Measurements from ENCODE around the gene WNK1. TPM values are rescaled to one million over a fixed set of nuclear protein-coding genes. Genes with fewer than 3 reads are reported as not detected.

WNK1 gene
- total RNA-seq, 4 donors from 2014 or later = 153 to 220 (median 178) TPM

DNA sequence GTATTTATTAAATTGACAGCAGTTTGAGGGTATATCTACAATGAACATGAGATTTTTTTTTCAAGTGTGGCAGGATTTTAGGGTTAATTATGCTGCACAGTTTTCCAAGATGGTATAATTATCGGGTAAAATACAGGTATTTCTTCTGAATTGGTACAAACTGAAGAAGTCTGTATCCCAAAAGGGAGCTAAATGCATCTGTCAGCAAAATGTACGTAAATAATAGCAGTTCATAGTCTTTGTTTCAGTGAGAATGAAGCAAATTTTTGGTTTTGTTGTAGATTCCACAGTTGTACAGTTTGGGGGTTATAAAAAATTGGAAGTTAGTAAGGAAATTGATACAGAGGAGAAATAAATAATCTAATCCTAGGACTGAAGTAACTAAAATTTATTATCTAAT, 133.8 kb downstream of the WNK1 start:
- H3K4me3 ChIP-seq = no peak overlapping the region
- H3K36me3 ChIP-seq = peaks cover 12 to 100% (median 38%) of the 10 kb centered on the region in 3 donors
- no peaks in the 10 kb centered on the region for H3K4me1 ChIP-seq
- no peaks in the 10 kb centered on the region for H3K27me3 ChIP-seq
- no peak for DNase-seq (ENCODE audit: low spot score in 2 of 2)
- TF ChIP-seq POLR2A (IDR thresholded peaks at IDR 0.05) = no peak
- TF ChIP-seq, protein P1, sequence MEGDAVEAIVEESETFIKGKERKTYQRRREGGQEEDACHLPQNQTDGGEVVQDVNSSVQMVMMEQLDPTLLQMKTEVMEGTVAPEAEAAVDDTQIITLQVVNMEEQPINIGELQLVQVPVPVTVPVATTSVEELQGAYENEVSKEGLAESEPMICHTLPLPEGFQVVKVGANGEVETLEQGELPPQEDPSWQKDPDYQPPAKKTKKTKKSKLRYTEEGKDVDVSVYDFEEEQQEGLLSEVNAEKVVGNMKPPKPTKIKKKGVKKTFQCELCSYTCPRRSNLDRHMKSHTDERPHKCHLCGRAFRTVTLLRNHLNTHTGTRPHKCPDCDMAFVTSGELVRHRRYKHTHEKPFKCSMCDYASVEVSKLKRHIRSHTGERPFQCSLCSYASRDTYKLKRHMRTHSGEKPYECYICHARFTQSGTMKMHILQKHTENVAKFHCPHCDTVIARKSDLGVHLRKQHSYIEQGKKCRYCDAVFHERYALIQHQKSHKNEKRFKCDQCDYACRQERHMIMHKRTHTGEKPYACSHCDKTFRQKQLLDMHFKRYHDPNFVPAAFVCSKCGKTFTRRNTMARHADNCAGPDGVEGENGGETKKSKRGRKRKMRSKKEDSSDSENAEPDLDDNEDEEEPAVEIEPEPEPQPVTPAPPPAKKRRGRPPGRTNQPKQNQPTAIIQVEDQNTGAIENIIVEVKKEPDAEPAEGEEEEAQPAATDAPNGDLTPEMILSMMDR (IDR thresholded peaks at IDR 0.05) = no peak
- TF ChIP-seq EP300 (IDR thresholded peaks at IDR 0.05) = no peak
- 87 to 90% methylated on average over 2 of the region's 2 CpGs for WGBS, 2 donors
- no peaks in the 10 kb centered on the region for H3K9me3 ChIP-seq
- no peak overlapping the region for H3K27ac ChIP-seq

DNA sequence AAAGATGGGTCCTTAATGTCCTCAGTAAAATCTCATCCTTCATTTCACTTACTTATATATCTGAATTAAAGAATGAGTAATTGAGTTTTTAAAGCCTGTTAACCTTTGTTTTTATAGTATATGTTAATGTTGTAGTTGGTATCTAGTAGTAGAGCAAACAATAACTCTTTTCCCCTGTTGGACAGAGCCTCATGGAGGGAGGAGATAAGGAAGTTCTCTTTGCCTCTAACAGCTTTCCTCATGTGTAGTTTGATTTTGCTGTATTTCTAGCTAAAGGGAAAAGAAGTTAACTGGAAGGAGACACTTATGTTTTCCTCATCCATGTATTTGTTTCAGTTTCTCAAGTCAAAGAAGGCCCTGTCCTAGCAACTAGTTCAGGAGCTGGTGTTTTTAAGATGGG, 141.8 kb downstream of the WNK1 start:
- H3K27me3 ChIP-seq = no peaks in the 10 kb centered on the region
- no peaks in the 10 kb centered on the region for H3K9me3 ChIP-seq
- TF ChIP-seq EP300 (IDR thresholded peaks at IDR 0.05) = no peak
- no peak for TF ChIP-seq POLR2A (IDR thresholded peaks at IDR 0.05)
- TF ChIP-seq, protein P1 (IDR thresholded peaks at IDR 0.05) = no peak
- no peak overlapping the region for H3K27ac ChIP-seq
- peaks cover 0 to 97% (median 8%) of the 10 kb centered on the region in 3 donors for H3K36me3 ChIP-seq
- no peak overlapping the region for H3K4me3 ChIP-seq
- DNase-seq (ENCODE audit: low spot score in 2 of 2) = no peak
- H3K4me1 ChIP-seq = no peaks in the 10 kb centered on the region

DNA sequence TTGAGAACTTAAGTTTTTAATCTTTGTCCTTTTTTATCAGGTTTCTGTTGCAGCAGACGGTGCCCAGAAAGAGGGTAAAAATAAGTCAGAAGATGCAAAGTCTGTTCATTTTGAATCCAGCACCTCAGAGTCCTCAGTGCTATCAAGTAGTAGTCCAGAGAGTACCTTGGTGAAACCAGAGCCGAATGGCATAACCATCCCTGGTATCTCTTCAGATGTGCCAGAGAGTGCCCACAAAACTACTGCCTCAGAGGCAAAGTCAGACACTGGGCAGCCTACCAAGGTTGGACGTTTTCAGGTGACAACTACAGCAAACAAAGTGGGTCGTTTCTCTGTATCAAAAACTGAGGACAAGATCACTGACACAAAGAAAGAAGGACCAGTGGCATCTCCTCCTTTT, 143.7 kb downstream of the WNK1 start:
- Histone ChIP-seq H3K27me3 (no peaks in the 10 kb centered on the region), H3K36me3 (peaks cover 0 to 95% (median 8%) of the 10 kb centered on the region in 3 donors), H3K9me3 (no peaks in the 10 kb centered on the region), H3K27ac (no peak overlapping the region), H3K4me3 (no peak overlapping the region), H3K4me1 (no peaks in the 10 kb centered on the region)
- WGBS, 2 donors = 82 to 86% methylated on average over 4 of the region's 4 CpGs
- TF ChIP-seq, protein P1 (IDR thresholded peaks at IDR 0.05) = no peak
- no peak for TF ChIP-seq POLR2A (IDR thresholded peaks at IDR 0.05)
- no peak for TF ChIP-seq EP300 (IDR thresholded peaks at IDR 0.05)
- DNase-seq (ENCODE audit: low spot score in 2 of 2) = no peak

- Histone ChIP-seq H3K4me3 (no peak overlapping the region), H3K27ac (no peak overlapping the region)
- DNase-seq (ENCODE audit: low spot score in 2 of 2) = no peak
Measured at GRCh38 chr12:897386-897785, 145.0 kb downstream of the WNK1 start.

GRCh38 chr12:902581-902980, 150.2 kb downstream of the WNK1 start:
- peaks cover 4 to 96% (median 21%) of the 10 kb centered on the region in 3 donors for H3K36me3 ChIP-seq
- H3K4me1 ChIP-seq = no peaks in the 10 kb centered on the region
- no peak for DNase-seq (ENCODE audit: low spot score in 2 of 2)
- H3K9me3 ChIP-seq = no peaks in the 10 kb centered on the region
- TF ChIP-seq EP300 (IDR thresholded peaks at IDR 0.05) (no peak), POLR2A (IDR thresholded peaks at IDR 0.05) (no peak)
- TF ChIP-seq, protein P1 (IDR thresholded peaks at IDR 0.05) = no peak
- H3K27ac ChIP-seq = no peak overlapping the region
- H3K4me3 ChIP-seq = no peak overlapping the region
- no peaks in the 10 kb centered on the region for H3K27me3 ChIP-seq
- WGBS, 2 donors = 77 to 80% methylated on average over 3 of the region's 3 CpGs

More at GRCh38 chr12:897386-897785, 145.0 kb downstream of the WNK1 start:
- WGBS, 2 donors = 53 to 65% methylated on average over 4 of the region's 4 CpGs
- TF ChIP-seq, protein P1 (IDR thresholded peaks at IDR 0.05) = no peak
- no peak for TF ChIP-seq POLR2A (IDR thresholded peaks at IDR 0.05)
- no peak for TF ChIP-seq EP300 (IDR thresholded peaks at IDR 0.05)
- Histone ChIP-seq H3K4me1 (no peaks in the 10 kb centered on the region), H3K27me3 (no peaks in the 10 kb centered on the region), H3K9me3 (no peaks in the 10 kb centered on the region), H3K36me3 (peaks cover 0 to 95% (median 21%) of the 10 kb centered on the region in 3 donors)
